DOHH2 (cell line): ENCODE results near the gene CAPRIN1.
"Not testable (repeated sequence)": the region's sequence is repeated elsewhere in the genome, so short reads cannot be mapped to it uniquely, and the experiment has no call there.

Experiments
- H3F3A ChIP-seq: fragments of 200-600 bp; sonication (generic), shearing (Covaris generic); 2 replicates; pipeline ENCODE4 v1.6.0; 2016; ENCODE audit warnings: antibody characterized with exemption, mild to moderate bottlenecking; ENCODE audit not compliant: control insufficient read depth, insufficient read depth
- H3K27ac ChIP-seq: fragments of 200-600 bp; sonication (generic); 2 replicates; pipeline ENCODE4 v1.5.1; 2014; ENCODE audit warnings: low read depth, mild to moderate bottlenecking, low read length, moderate library complexity
- H3K27me3 ChIP-seq: fragments of 200-600 bp; sonication (generic); 2 replicates; pipeline ENCODE4 v1.6.1; 2014; ENCODE audit warnings: mild to moderate bottlenecking, low read length, mixed read lengths; ENCODE audit not compliant: control insufficient read depth
- H3K36me3 ChIP-seq: fragments of 200-600 bp; sonication (generic); 2 replicates; pipeline ENCODE4 v1.6.1; 2014; ENCODE audit warnings: mild to moderate bottlenecking, low read length, moderate library complexity, mixed read lengths; ENCODE audit not compliant: control insufficient read depth
- H3K4me1 ChIP-seq: fragments of 200-600 bp; sonication (generic); 2 replicates; pipeline ENCODE4 v1.6.1; 2014; ENCODE audit warnings: mild to moderate bottlenecking, low read length, mixed read lengths; ENCODE audit not compliant: control insufficient read depth
- H3K4me2 ChIP-seq: fragments of 200-600 bp; sonication (generic); 2 replicates; pipeline ENCODE4 v1.6.0; 2014; ENCODE audit warnings: mild to moderate bottlenecking, low read length, moderate library complexity
- H3K4me3 ChIP-seq: fragments of 200-600 bp; sonication (generic); 2 replicates; pipeline ENCODE4 v1.5.1; 2014; ENCODE audit warnings: mild to moderate bottlenecking, low read length, mixed read lengths
- H3K79me2 ChIP-seq: fragments of 200-600 bp; sonication (generic); 2 replicates; pipeline ENCODE4 v1.6.1; 2014; ENCODE audit warnings: mild to moderate bottlenecking, low read length, mixed read lengths; ENCODE audit not compliant: control insufficient read depth
- H3K9me2 ChIP-seq: fragments of 200-600 bp; sonication (generic); replicated peaks from 2 replicates; pipeline ENCODE4 v1.6.1; 2014; ENCODE audit warnings: mild to moderate bottlenecking, low read length, mixed read lengths; ENCODE audit not compliant: control insufficient read depth
- H3K9me3 ChIP-seq: fragments of 200-600 bp; sonication (generic); 2 replicates; pipeline ENCODE4 v1.6.1; 2014; ENCODE audit warnings: antibody characterized with exemption, low read length, mixed read lengths; ENCODE audit not compliant: control insufficient read depth, insufficient read depth
- H4K20me1 ChIP-seq: fragments of 200-600 bp; sonication (generic); 2 replicates; pipeline ENCODE4 v1.6.0; 2014; ENCODE audit warnings: low read depth, mild to moderate bottlenecking, antibody characterized with exemption, low read length, moderate library complexity; ENCODE audit not compliant: control insufficient read depth, insufficient read depth
- EZH2phosphoT487 ChIP-seq: fragments of 200-600 bp; sonication (generic); IDR thresholded peaks from 2 replicates; pipeline ENCODE4 v1.6.1; 2017; ENCODE audit warnings: borderline replicate concordance, mild to moderate bottlenecking, antibody characterized with exemption, low read length, moderate library complexity, mixed read lengths
- TF ChIP-seq, protein P1 (sequence below): fragments of 200-600 bp; sonication (generic); IDR thresholded peaks from one replicate; pipeline ENCODE4 v1.5.1; 2014; ENCODE audit warnings: antibody characterized with exemption, mild to moderate bottlenecking, low read depth, low read length; ENCODE audit not compliant: poor library complexity, severe bottlenecking

The CAPRIN1 gene

DNA sequence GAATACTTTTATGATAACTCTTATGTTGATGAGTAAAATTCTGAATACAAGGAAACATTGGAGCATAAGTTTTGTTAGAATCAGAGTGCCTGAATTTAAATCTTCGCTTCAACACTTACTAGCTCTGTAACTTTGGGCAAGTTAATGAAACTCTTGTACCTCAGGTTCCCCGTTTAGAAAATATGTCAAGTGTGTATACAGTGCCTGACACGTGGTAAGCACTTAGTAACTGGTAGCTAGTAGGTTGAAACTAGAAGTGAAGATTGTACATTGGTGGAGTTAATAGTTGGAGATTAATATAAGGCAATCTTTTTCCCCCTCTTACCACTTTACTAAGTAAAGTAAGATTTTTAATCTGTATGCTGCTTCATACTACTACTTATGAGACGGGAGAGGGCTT, 29.1 kb downstream of the CAPRIN1 start:
- Histone ChIP-seq H3K79me2 (peaks cover 71% of the 10 kb centered on the region), H3K27me3 (no peaks in the 10 kb centered on the region), H4K20me1 (peaks cover 11% of the 10 kb centered on the region; the same call in 1 of the 2 replicates), H3K27ac (no peak overlapping the region), H3K4me3 (no peak overlapping the region), H3K4me1 (no peaks in the 10 kb centered on the region), H3K4me2 (no peak overlapping the region), H3K36me3 (peaks cover 96% of the 10 kb centered on the region), H3F3A (peaks cover 19% of the 10 kb centered on the region), H3K9me2 (no peaks in the 10 kb centered on the region), H3K9me3 (no peaks in the 10 kb centered on the region)
- TF ChIP-seq EZH2phosphoT487, result no peak
- TF ChIP-seq, protein P1, sequence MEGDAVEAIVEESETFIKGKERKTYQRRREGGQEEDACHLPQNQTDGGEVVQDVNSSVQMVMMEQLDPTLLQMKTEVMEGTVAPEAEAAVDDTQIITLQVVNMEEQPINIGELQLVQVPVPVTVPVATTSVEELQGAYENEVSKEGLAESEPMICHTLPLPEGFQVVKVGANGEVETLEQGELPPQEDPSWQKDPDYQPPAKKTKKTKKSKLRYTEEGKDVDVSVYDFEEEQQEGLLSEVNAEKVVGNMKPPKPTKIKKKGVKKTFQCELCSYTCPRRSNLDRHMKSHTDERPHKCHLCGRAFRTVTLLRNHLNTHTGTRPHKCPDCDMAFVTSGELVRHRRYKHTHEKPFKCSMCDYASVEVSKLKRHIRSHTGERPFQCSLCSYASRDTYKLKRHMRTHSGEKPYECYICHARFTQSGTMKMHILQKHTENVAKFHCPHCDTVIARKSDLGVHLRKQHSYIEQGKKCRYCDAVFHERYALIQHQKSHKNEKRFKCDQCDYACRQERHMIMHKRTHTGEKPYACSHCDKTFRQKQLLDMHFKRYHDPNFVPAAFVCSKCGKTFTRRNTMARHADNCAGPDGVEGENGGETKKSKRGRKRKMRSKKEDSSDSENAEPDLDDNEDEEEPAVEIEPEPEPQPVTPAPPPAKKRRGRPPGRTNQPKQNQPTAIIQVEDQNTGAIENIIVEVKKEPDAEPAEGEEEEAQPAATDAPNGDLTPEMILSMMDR, result no peak

DNA sequence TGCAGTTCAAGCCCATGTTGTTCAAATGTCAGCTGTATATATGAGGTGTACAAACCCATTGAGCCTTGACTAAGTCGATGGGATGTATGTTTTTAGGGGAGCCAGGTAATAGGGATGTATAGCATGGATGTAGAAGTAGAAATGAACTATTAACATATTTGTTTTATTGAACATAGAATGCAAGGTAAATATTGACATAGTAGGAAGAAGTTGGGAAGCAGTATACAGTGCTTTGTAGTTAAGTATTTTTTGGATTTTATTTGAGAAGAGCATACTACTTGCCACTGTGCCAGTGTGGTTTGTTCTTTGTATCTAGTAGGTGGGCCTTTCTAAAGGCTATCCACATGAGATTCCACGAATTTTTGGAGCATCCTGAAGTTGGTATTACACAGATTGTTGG, 33.1 kb downstream of the CAPRIN1 start:
- no peak overlapping the region for H3K4me2 ChIP-seq

DNA sequence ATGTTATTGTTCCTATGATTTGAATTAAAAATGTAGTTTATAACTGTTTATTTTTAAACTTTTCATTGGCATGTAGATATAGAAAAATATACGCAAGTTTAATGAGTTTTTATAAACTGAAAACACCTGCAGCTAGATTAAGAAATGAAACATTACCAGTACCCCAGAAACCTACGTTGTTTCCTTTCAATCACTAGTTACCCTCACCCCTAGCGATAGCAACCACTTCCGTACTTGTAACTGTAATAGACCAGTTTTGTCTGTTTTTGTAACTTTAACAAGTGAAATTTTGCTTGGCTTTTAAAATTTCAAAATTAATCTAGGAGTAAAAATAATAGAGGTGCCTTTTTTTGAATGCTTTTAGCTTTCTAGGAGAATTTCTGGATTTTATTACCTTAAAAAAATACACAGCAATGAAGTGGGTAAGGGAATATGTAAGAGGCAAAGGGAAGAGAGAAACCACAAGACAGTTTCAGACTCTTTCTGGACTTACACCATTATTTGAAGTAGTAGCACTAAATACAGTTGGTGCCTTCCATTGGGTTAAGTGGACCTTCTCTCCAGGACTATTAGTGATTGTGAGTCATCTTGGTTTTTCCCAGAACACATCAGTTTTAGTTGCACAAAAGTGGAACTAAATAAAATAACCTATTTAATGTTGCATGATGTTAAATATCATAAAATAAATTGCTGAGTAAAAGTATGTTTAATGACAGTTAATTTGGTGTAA, 35.2 kb downstream of the CAPRIN1 start:
- Histone ChIP-seq H3K79me2 (peaks cover 43% of the 10 kb centered on the region), H3K4me2 (no peak overlapping the region), H3K4me3 (no peak overlapping the region), H3K27ac (no peak overlapping the region), H3K9me3 (no peaks in the 10 kb centered on the region), H3K4me1 (no peaks in the 10 kb centered on the region), H3K9me2 (no peaks in the 10 kb centered on the region), H4K20me1 (0 out of 2 replicates have a peak, but pooled peaks cover 4% of the 10 kb centered on the region), H3K27me3 (no peaks in the 10 kb centered on the region), H3K36me3 (peaks cover 88% of the 10 kb centered on the region), H3F3A (peaks cover 20% of the 10 kb centered on the region)
- no peak for TF ChIP-seq EZH2phosphoT487

More for the DNA sequence above, 33.1 kb downstream of the CAPRIN1 start:
- TF ChIP-seq, protein P1, result no peak
- no peak for TF ChIP-seq EZH2phosphoT487
- Histone ChIP-seq H4K20me1 (no peaks in the 10 kb centered on the region), H3K9me2 (no peaks in the 10 kb centered on the region), H3K9me3 (no peaks in the 10 kb centered on the region), H3K27ac (no peak overlapping the region), H3K4me1 (no peaks in the 10 kb centered on the region), H3K79me2 (peaks cover 46% of the 10 kb centered on the region), H3F3A (peaks cover 11% of the 10 kb centered on the region), H3K27me3 (no peaks in the 10 kb centered on the region), H3K36me3 (peaks cover 91% of the 10 kb centered on the region), H3K4me3 (no peak overlapping the region)

DNA sequence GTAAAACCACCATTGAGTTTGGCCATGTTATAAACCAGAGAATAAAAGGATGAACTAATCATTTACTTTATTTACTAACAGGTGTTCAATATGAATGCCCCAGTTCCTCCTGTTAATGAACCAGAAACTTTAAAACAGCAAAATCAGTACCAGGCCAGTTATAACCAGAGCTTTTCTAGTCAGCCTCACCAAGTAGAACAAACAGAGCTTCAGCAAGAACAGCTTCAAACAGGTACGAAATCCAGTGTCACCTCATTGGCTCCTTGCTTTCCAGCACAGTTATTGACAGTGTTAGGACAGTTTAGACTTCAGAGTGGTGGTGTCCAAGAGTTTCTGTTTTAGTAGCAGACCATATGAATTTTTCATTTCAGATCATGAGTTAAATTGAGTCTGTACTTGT, 40.3 kb downstream of the CAPRIN1 start:
- Histone ChIP-seq H4K20me1 (0 out of 2 replicates have a peak, but pooled peaks cover 4% of the 10 kb centered on the region), H3F3A (peaks cover 19% of the 10 kb centered on the region), H3K79me2 (peaks cover 19% of the 10 kb centered on the region; the same call in 1 of the 2 replicates), H3K9me2 (no peaks in the 10 kb centered on the region), H3K27me3 (no peaks in the 10 kb centered on the region), H3K4me3 (no peak overlapping the region), H3K27ac (no peak overlapping the region), H3K9me3 (no peaks in the 10 kb centered on the region), H3K4me1 (no peaks in the 10 kb centered on the region), H3K36me3 (peaks cover 90% of the 10 kb centered on the region), H3K4me2 (no peak overlapping the region)
- TF ChIP-seq EZH2phosphoT487, result no peak
- TF ChIP-seq, protein P1, result no peak

DNA sequence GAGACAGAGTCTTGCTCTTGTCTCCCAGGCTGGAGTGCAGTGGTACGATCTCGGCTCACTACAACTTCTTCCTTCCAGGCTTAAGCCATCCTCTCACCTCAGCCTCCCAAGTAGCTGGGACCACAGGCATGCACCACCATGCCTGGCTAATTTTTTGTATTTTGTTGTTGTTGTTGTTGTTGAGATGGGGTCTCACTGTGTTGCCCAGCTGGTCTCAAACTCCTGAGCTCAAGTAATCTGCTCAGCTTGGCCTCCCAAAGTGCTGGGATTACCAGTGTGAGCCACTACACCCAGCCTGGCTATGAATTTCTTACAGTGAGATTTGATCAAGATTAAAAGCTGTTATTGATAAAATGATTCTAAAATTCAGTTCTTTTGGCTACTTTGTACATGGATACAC, 43.4 kb downstream of the CAPRIN1 start:
- H4K20me1 ChIP-seq, H3K27ac ChIP-seq: not testable (repeated sequence)
- H3K79me2 ChIP-seq, result peaks cover 13% of the 10 kb centered on the region; the same call in 1 of the 2 replicates

More for the DNA sequence above, 43.4 kb downstream of the CAPRIN1 start:
- Histone ChIP-seq H3F3A (peaks cover 35% of the 10 kb centered on the region), H3K36me3 (peaks cover 97% of the 10 kb centered on the region), H3K4me1 (peaks cover 12% of the 10 kb centered on the region)
- not testable (repeated sequence) for H3K27me3 ChIP-seq, H3K4me3 ChIP-seq, H3K4me2 ChIP-seq, H3K9me2 ChIP-seq, H3K9me3 ChIP-seq
